ENCODE measurements around the gene KLF6.
"Not testable (repeated sequence)": the region's sequence is repeated elsewhere in the genome, so short reads cannot be mapped to it uniquely, and the experiment has no call there.

The KLF6 gene

GRCh38 chr10:3755440-3756359 is 29.3 kb downstream of the KLF6 start:
- no peak for DNase-seq

GRCh38 chr10:3754727-3755439 is 30.1 kb downstream of the KLF6 start:
- no peak for DNase-seq

- no peak for DNase-seq
These were observed 34.2 kb downstream of the KLF6 start for GRCh38 chr10:3750854-3751253.

- no peak for DNase-seq
These were observed 34.8 kb downstream of the KLF6 start for GRCh38 chr10:3750006-3750816.

GRCh38 chr10:3749600-3749999 is 35.4 kb downstream of the KLF6 start:
- DNase-seq: no peak

- no peak for DNase-seq
These were observed 36.0 kb downstream of the KLF6 start for GRCh38 chr10:3749011-3749410.

- no peak for DNase-seq
These were observed 36.5 kb downstream of the KLF6 start for GRCh38 chr10:3748484-3748883.

- DNase-seq: no peak
These were observed 37.0 kb downstream of the KLF6 start for GRCh38 chr10:3747984-3748383.

- DNase-seq: no peak
These were observed 37.6 kb downstream of the KLF6 start for GRCh38 chr10:3747248-3747960.

- no peak for DNase-seq
These were observed 38.4 kb downstream of the KLF6 start for GRCh38 chr10:3746634-3747033.

- no peak for DNase-seq
These were observed 39.5 kb downstream of the KLF6 start for GRCh38 chr10:3745521-3745920.

- no peak for DNase-seq
These were observed 43.1 kb downstream of the KLF6 start for GRCh38 chr10:3741688-3742461.

GRCh38 chr10:3740157-3740871 is 44.7 kb downstream of the KLF6 start:
- DNase-seq: no peak

GRCh38 chr10:3738855-3739350 is 46.1 kb downstream of the KLF6 start:
- DNase-seq: no peak

GRCh38 chr10:3737864-3738263 is 47.1 kb downstream of the KLF6 start:
- DNase-seq: no peak

- no peak for DNase-seq
These were observed 49.8 kb downstream of the KLF6 start for GRCh38 chr10:3735175-3735574.

GRCh38 chr10:3734111-3734510 is 50.9 kb downstream of the KLF6 start:
- no peak for DNase-seq

- not testable (repeated sequence) for DNase-seq
These were observed 52.8 kb downstream of the KLF6 start for GRCh38 chr10:3732183-3732582.

- no peak for DNase-seq
These were observed 55.5 kb downstream of the KLF6 start for GRCh38 chr10:3729397-3729976.

GRCh38 chr10:3728563-3728962 is 56.4 kb downstream of the KLF6 start:
- DNase-seq: no peak

All from effector CD8-positive, alpha-beta T cell (primary cell).